Measurements from ENCODE around the gene GRB10. TPM values are rescaled to one million over a fixed set of nuclear protein-coding genes. Genes with fewer than 3 reads are reported as not detected.

Gene GRB10
- total and polyA plus RNA-seq, 4 donors: 10.7 to 53.1 (median 17.5) TPM

GRCh38 chr7:50787825-50788224 is 5.1 kb upstream of the GRB10 start:
- Histone ChIP-seq H3K4me1 (ENCODE audit: control insufficient read depth in 4 of 4, insufficient read depth in 4 of 4, low read length in 3 of 4) (peaks cover 20 to 79% (median 43%) of the 10 kb centered on the region in 4 donors), H3K27ac (ENCODE audit: low read depth in 1 of 2, low read length in 2 of 2) (no peak overlapping the region), H3K9me3 (ENCODE audit: control insufficient read depth in 4 of 4, low read length in 3 of 4) (no peaks in the 10 kb centered on the region), H3K27me3 (ENCODE audit: control insufficient read depth in 4 of 4, insufficient read depth in 4 of 4, low read length in 3 of 4) (no peaks in the 10 kb centered on the region), H3K4me3 (ENCODE audit: low read depth in 1 of 3, low read length in 3 of 3) (no peak overlapping the region), H3K36me3 (ENCODE audit: control insufficient read depth in 4 of 4, insufficient read depth in 3 of 4, low read depth in 1 of 4, low read length in 3 of 4) (no peaks in the 10 kb centered on the region), H3K9ac (ENCODE audit: low read depth in 1 of 2, low read length in 2 of 2) (no peak overlapping the region)
- DNase-seq (ENCODE audit: low spot score): no peak
- TF ChIP-seq FOXA1 (IDR thresholded peaks at IDR 0.05) (no peak), RXRA (IDR thresholded peaks at IDR 0.05) (no peak), ZBTB33 (IDR thresholded peaks at IDR 0.05) (no peak), HNF4A (conservative IDR thresholded peaks at IDR 0.05) (no peak), RAD21 (IDR thresholded peaks at IDR 0.05) (no peak), FOXA2 (IDR thresholded peaks at IDR 0.05) (no peak), EGR1 (IDR thresholded peaks at IDR 0.05; ENCODE audit: low read depth in 2 of 2) (no peak), YY1 (IDR thresholded peaks at IDR 0.05) (no peak), REST (IDR thresholded peaks at IDR 0.05) (no peak)
- 72% methylated on average over 4 of the region's 4 CpGs for WGBS

GRCh38 chr7:50785346-50785745 is 2.6 kb upstream of the GRB10 start:
- Histone ChIP-seq H3K4me3 (ENCODE audit: low read depth in 1 of 3, low read length in 3 of 3) (no peak overlapping the region), H3K4me1 (ENCODE audit: control insufficient read depth in 4 of 4, insufficient read depth in 4 of 4, low read length in 3 of 4) (peaks cover 18 to 81% (median 41%) of the 10 kb centered on the region in 4 donors), H3K36me3 (ENCODE audit: control insufficient read depth in 4 of 4, insufficient read depth in 3 of 4, low read depth in 1 of 4, low read length in 3 of 4) (no peaks in the 10 kb centered on the region), H3K9ac (ENCODE audit: low read depth in 1 of 2, low read length in 2 of 2) (no peak overlapping the region), H3K9me3 (ENCODE audit: control insufficient read depth in 4 of 4, low read length in 3 of 4) (no peaks in the 10 kb centered on the region), H3K27ac (ENCODE audit: low read depth in 1 of 2, low read length in 2 of 2) (no peak overlapping the region), H3K27me3 (ENCODE audit: control insufficient read depth in 4 of 4, insufficient read depth in 4 of 4, low read length in 3 of 4) (no peaks in the 10 kb centered on the region)
- whole genome bisulfite sequencing: 88% methylated on average over 6 of the region's 6 CpGs
- DNase-seq (ENCODE audit: low spot score): no peak
- TF ChIP-seq SP1 (IDR thresholded peaks at IDR 0.05): no peak
- no peak for TF ChIP-seq EGR1 (IDR thresholded peaks at IDR 0.05; ENCODE audit: low read depth in 2 of 2)
- TF ChIP-seq REST (IDR thresholded peaks at IDR 0.05): no peak
- no peak for TF ChIP-seq RAD21 (IDR thresholded peaks at IDR 0.05)
- TF ChIP-seq YY1 (IDR thresholded peaks at IDR 0.05): no peak
- TF ChIP-seq RXRA (IDR thresholded peaks at IDR 0.05): no peak
- TF ChIP-seq ZBTB33 (IDR thresholded peaks at IDR 0.05): no peak
- no peak for TF ChIP-seq FOXA2 (IDR thresholded peaks at IDR 0.05)
- TF ChIP-seq HNF4G (IDR thresholded peaks at IDR 0.05): no peak
- TF ChIP-seq HNF4A (conservative IDR thresholded peaks at IDR 0.05): no peak
- TF ChIP-seq TAF1 (conservative IDR thresholded peaks at IDR 0.05): no peak
- no peak for TF ChIP-seq NR2F2 (IDR thresholded peaks at IDR 0.05)
- no peak for TF ChIP-seq JUND (IDR thresholded peaks at IDR 0.05)
- TF ChIP-seq, protein P1, sequence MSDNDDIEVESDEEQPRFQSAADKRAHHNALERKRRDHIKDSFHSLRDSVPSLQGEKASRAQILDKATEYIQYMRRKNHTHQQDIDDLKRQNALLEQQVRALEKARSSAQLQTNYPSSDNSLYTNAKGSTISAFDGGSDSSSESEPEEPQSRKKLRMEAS (IDR thresholded peaks at IDR 0.05): no peak
